ENCODE measurements around the gene RFWD3. TPM values are rescaled to one million over a fixed set of nuclear protein-coding genes. Genes with fewer than 3 reads are reported as not detected.
A peak's percentile ranks its signal among the peaks of the same experiment; 100 is the strongest.

Gene RFWD3
- total and polyA plus RNA-seq, 2 of the 8 experiments (the other 6 are each of a cell fraction or from before 2014, with no cell fraction given): 67.1 to 114 TPM

DNA sequence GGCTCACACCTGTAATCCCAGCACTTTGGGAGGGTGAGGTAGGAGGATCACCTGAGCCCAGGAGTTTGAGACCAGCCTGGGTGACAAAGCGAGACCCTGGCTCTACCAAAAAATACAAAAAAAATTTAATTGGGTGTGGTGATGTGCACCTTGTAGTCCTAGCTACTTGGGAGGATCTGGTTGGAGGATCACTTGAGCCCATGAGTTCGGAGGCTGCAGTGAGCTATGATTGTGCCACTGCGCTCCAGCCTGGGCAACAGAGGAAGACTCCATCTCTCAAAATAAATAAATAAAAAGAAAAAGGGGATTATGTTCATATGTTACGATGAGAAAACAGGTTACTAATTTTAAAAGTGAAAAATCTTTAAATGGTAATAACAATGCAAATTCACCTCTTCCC, 33.0 kb upstream of the RFWD3 start:
- POLR2A ChIA-PET (ENCODE audit: partially characterized antibody): interaction anchor here (1.2 to 2.3 kb wide), 5 partner anchors 15 to 165 kb away, joined by 3 to 12 read pairs (median 3); partner anchors contain the start of gene RFWD3
- Histone ChIP-seq H3K23me2 (ENCODE audit: low read depth, low read length) (peaks cover 9% of the 10 kb centered on the region), H3K79me2 (ENCODE audit: control insufficient read depth in 1 of 2, insufficient read depth in 2 of 2, low read length in 2 of 2) (no peaks in the 10 kb centered on the region), H3K4me1 (replicated peaks in 1 of 4; ENCODE audit: control insufficient read depth in 3 of 4, insufficient read depth in 4 of 4, low read length in 3 of 4) (peaks cover 0 to 3% (median 2%) of the 10 kb centered on the region in 4 experiments; a peak in 4 of 7 replicates), H3K9me3 (ENCODE audit: insufficient read depth in 2 of 2, low read depth in 1 of 2, low read length in 1 of 2) (no peaks in the 10 kb centered on the region), H3K36me3 (ENCODE audit: control insufficient read depth in 2 of 4, insufficient read depth in 4 of 4, low read length in 3 of 4) (no peaks in the 10 kb centered on the region), H2BK120ac (replicated peaks; ENCODE audit: low read depth, low read length) (no peak overlapping the region), H3K9ac (replicated peaks in 1 of 4; ENCODE audit: extremely low read depth in 1 of 4, low read depth in 3 of 4, low read length in 3 of 4) (no peak overlapping the region), H2BK15ac (ENCODE audit: low read length) (no peak overlapping the region), H3K14ac (ENCODE audit: insufficient read length) (no peak overlapping the region), H4K91ac (replicated peaks; ENCODE audit: insufficient read length, low read length) (no peak overlapping the region), H3K18ac (ENCODE audit: extremely low read depth, low read length) (no peak overlapping the region), H4K5ac (ENCODE audit: insufficient read length, low read depth, low read length) (no peak overlapping the region), H3K4me3 (ENCODE audit: extremely low read depth in 1 of 4, insufficient read depth in 2 of 4, low read depth in 3 of 4, low read length in 4 of 4) (peak overlapping the region in 2 of 4 experiments; percentile 34 to 60; a peak in 2 of 8 replicates), H2AK5ac (ENCODE audit: low read depth, low read length) (no peak overlapping the region), H4K20me1 (replicated peaks in 1 of 2; ENCODE audit: control insufficient read depth in 1 of 2, insufficient read depth in 2 of 2, low read length in 2 of 2) (no peaks in the 10 kb centered on the region), H3K56ac (replicated peaks; ENCODE audit: insufficient read length, low read depth, low read length) (no peak overlapping the region), H3K27me3 (replicated peaks in 1 of 4; ENCODE audit: control insufficient read depth in 3 of 4, extremely low read depth in 1 of 4, insufficient read depth in 3 of 4, low read length in 3 of 4) (peaks cover 0 to 10% (median 4%) of the 10 kb centered on the region in 4 experiments; a peak in 3 of 7 replicates), H4K8ac (ENCODE audit: extremely low read depth, insufficient read depth, low read length) (no peak overlapping the region), H3K23ac (ENCODE audit: insufficient read length) (no peak overlapping the region), H2BK12ac (ENCODE audit: low read depth, low read length) (no peak overlapping the region), H2BK20ac (ENCODE audit: low read length) (no peak overlapping the region), H3K79me1 (ENCODE audit: low read depth, low read length) (no peaks in the 10 kb centered on the region), H3K4ac (replicated peaks; ENCODE audit: insufficient read length, low read depth, low read length) (no peak overlapping the region), H2AFZ (ENCODE audit: low read length) (no peak overlapping the region), H2BK5ac (ENCODE audit: low read depth, low read length) (no peak overlapping the region), H3K4me2 (ENCODE audit: insufficient read depth in 1 of 2, low read depth in 2 of 2, low read length in 2 of 2) (peak overlapping the region in 1 of 2 experiments; percentile 86; a peak in 2 of 4 replicates), H3K27ac (ENCODE audit: low read depth, low read length) (no peak overlapping the region)
- CTCF ChIA-PET (ENCODE audit: partially characterized antibody): interaction anchor here (0.9 to 4.0 kb wide), 10 partner anchors 9 to 163 kb away, joined by 3 to 22 read pairs (median 5); partner anchors contain the start of genes FA2H and RFWD3
- FAIRE-seq (no peak), DNase-seq (ENCODE audit: low read depth in 1 of 2, low spot score in 2 of 2) (no peak)
- 97% methylated on average over 4 of the region's 4 CpGs; no CpG with 5 or more reads in 1 of the 2 experiments for WGBS, 2 experiments (ENCODE audit: extremely low coverage in 1 of 2, insufficient coverage in 1 of 2, insufficient read length in 1 of 2, insufficient replicate concordance in 2 of 2, low coverage in 1 of 2, low lambda C conversion rate in 2 of 2, missing lambda C conversion rate in 1 of 2)
- TF ChIP-seq EGR1 (IDR thresholded peaks at IDR 0.05; ENCODE audit: borderline replicate concordance, low read depth, low read length) (no peak), SIRT6 (IDR thresholded peaks at IDR 0.05; ENCODE audit: low read length) (no peak)

Data from H1 (cell line).